ENCODE data around the gene CFAP97D2. TPM values are rescaled to one million over a fixed set of nuclear protein-coding genes. Genes with fewer than 3 reads are reported as not detected.
"Not testable (repeated sequence)": the region's sequence is repeated elsewhere in the genome, so short reads cannot be mapped to it uniquely, and the experiment has no call there.

CFAP97D2 gene
- total RNA-seq, 1 donor from 2014 or later: 1.8 TPM

DNA sequence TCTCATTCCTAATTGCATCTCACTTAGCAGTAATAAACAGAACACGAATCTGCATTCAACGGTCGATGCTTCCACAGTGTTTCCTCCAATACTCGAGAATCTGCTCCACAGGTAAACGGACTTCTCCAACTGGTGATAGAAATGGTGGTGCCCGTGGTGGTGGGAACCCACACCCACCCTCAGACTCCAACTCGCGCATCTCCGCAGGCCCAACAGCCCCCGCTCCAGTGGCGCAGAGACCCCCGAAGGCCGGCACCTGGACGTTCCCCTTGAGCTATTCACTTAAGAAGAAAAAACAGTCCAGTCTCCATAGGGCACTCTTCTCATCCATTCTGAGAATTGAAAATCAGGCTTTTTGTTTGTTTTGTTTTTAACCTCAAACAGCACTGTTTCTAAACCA, 32.9 kb upstream of the CFAP97D2 start:
- ATAC-seq (no peak), DNase-seq (no peak)
- Histone ChIP-seq H3K27me3 (ENCODE audit: low read depth) (no peaks in the 10 kb centered on the region), H3K4me1 (peaks cover 32% of the 10 kb centered on the region), H3K4me3 (no peak overlapping the region), H3K9me3 (no peaks in the 10 kb centered on the region), H3K27ac (no peak overlapping the region), H3K36me3 (no peaks in the 10 kb centered on the region)
- TF ChIP-seq, protein P1, sequence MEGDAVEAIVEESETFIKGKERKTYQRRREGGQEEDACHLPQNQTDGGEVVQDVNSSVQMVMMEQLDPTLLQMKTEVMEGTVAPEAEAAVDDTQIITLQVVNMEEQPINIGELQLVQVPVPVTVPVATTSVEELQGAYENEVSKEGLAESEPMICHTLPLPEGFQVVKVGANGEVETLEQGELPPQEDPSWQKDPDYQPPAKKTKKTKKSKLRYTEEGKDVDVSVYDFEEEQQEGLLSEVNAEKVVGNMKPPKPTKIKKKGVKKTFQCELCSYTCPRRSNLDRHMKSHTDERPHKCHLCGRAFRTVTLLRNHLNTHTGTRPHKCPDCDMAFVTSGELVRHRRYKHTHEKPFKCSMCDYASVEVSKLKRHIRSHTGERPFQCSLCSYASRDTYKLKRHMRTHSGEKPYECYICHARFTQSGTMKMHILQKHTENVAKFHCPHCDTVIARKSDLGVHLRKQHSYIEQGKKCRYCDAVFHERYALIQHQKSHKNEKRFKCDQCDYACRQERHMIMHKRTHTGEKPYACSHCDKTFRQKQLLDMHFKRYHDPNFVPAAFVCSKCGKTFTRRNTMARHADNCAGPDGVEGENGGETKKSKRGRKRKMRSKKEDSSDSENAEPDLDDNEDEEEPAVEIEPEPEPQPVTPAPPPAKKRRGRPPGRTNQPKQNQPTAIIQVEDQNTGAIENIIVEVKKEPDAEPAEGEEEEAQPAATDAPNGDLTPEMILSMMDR (IDR thresholded peaks at IDR 0.05): no peak
- intact Hi-C loops (cut with DNase I): no loop called here

DNA sequence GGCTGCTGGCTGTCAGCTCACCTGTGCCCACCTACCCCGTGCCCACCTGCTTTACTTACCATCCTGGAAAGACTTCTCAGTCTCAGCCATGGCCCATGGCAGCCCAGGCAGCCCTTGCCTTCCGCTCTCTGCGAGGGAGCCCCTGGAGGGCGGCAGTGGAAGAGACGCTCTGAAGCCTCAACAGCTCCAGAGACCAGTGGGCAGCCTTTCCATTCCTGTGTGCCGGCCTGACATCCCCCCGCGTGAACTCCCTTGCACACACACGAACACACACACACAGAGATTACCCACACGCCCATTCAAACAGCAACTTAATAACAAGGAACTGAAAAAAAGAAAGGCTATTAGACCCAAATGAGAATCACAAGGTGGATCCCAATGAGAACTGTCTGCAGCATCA, 32.4 kb upstream of the CFAP97D2 start:
- H3K36me3 ChIP-seq: no peaks in the 10 kb centered on the region
- no peak overlapping the region for H3K4me3 ChIP-seq
- intact Hi-C loops (cut with DNase I): no loop called here
- H3K27me3 ChIP-seq (ENCODE audit: low read depth): no peaks in the 10 kb centered on the region
- TF ChIP-seq, protein P1 (IDR thresholded peaks at IDR 0.05): no peak
- H3K4me1 ChIP-seq: peaks cover 36% of the 10 kb centered on the region
- H3K9me3 ChIP-seq: no peaks in the 10 kb centered on the region
- H3K27ac ChIP-seq: no peak overlapping the region
- DNase-seq (no peak), ATAC-seq (no peak)

DNA sequence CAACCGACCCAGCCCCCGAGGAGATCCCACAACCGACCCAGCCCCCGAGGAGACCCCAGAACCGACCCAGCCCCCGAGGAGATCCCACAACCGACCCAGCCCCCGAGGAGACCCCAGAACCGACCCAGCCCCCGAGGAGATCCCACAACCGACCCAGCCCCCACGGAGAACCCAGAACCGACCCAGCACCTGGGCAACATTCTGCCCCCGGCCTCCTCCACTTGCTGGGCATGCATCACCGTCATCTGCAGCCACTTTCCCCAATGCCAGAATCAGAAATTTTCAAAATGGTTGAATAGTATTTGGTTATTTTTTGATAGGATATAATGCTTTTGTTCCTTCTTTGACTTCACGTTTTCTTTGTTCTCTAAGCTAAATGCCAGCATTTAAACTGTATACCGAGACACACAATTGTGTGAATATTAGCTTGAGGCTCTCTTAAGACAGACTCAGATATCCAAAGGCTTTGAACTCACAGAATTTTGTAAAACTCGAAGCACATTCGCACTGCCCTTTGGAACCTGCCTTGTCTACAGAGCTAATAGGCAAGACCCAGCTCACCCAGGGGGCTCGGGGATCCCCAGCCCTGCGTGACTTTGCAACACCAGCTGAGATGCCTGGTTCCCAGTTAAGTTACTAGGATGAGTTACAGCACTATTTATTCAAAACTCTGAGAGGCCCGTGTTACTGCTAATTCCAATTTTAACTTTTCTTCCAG, 31.1 kb upstream of the CFAP97D2 start:
- peaks cover 29% of the 10 kb centered on the region for H3K4me1 ChIP-seq
- no peak for ATAC-seq
- no peaks in the 10 kb centered on the region for H3K9me3 ChIP-seq
- no peak for DNase-seq
- H3K27me3 ChIP-seq (ENCODE audit: low read depth): no peaks in the 10 kb centered on the region
- TF ChIP-seq, protein P1 (IDR thresholded peaks at IDR 0.05): no peak
- H3K27ac ChIP-seq: no peak overlapping the region
- H3K4me3 ChIP-seq: no peak overlapping the region
- H3K36me3 ChIP-seq: no peaks in the 10 kb centered on the region
- intact Hi-C loops (cut with DNase I): no loop called here

DNA sequence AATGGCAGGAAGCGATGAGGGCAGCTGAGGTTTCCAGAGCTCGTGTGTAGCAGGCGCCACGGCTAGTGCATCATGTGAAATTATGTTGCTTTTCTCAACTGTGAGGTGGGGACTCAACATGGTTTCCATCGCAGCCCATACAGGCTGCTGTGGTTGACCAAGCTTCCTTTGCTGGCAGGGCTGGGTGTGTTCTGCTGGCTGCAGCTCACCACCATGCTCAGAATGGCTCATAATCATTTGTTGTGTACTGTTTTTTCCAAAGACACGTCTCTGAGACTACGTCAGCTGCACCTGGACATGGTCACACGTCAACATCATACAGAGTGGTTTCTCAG, 30.6 kb upstream of the CFAP97D2 start:
- peaks cover 24% of the 10 kb centered on the region for H3K4me1 ChIP-seq
- no peak overlapping the region for H3K27ac ChIP-seq
- DNase-seq (peak; percentile 45), ATAC-seq (peak; percentile 59 to 68)
- intact Hi-C loops (cut with DNase I): no loop called here
- H3K4me3 ChIP-seq: no peak overlapping the region
- no peaks in the 10 kb centered on the region for H3K36me3 ChIP-seq
- TF ChIP-seq, protein P1 (IDR thresholded peaks at IDR 0.05): no peak
- H3K9me3 ChIP-seq: no peaks in the 10 kb centered on the region
- no peaks in the 10 kb centered on the region for H3K27me3 ChIP-seq (ENCODE audit: low read depth)

DNA sequence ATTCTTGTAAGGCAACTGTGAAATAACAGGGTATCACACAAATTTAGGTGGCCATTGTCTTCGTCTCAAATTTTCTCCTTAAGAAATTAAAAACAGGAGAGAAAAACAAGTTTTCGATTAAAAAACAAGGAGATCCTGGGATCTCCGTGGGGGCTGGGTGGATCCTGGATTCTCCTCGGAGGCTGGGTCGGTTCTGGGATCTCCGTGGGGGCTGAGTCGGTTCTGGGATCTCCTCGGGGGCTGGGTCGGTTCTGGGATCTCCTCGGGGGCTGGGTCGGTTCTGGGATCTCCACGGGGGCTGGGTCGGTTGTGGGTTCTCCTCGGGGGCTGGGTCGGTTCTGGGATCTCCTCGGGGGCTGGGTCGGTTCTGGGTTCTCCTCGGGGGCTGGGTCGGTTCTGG, 30.2 kb upstream of the CFAP97D2 start:
- intact Hi-C loops (cut with DNase I); H3K27me3 ChIP-seq (ENCODE audit: low read depth); H3K4me3 ChIP-seq; H3K27ac ChIP-seq; ATAC-seq; H3K36me3 ChIP-seq; DNase-seq; H3K9me3 ChIP-seq: not testable (repeated sequence)
- H3K4me1 ChIP-seq: peaks cover 20% of the 10 kb centered on the region

DNA sequence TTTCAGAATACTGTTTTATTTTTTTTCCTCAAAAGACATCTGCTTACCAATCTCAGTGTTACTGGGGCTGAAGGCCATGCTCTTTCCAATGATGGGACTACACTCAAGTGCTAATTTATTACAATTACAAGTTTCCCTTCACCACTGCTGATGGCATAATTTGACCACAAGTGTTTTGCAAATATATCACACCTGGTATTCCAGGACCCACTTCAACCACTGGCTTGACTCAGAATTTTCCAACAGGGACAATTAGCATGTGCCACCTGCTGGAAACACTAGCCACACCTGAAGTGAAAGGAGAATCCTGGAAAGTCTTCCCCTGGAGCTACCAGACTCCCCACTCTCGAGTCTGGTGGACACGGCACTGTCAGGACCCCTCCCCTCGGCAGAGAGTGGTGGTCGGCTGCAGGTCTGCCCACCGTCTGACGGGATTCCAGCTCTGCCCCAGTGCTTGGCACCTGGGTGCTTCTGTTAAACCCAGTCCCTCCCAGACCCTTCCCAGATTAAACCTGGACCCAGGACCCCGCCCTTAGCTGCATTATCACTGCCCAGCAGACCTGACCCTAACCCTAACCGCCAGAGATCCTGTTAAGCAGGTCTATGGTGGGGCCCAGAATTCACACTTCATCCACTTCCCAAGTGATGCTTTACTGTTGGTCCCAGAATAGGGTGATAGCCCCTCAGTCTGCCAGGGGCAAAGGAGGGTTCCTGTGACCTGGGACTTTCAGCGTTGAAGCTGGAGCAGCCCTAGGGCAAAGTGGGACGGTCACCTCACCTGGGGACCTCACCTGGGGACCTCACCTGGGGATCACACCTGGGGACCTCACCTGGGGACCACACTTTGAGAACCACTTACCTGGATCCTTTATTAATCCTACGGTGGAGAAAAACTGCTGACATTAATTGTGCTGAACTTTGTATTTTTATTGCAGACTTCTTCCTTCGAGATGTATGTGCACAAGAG, 29.0 kb upstream of the CFAP97D2 start:
- Histone ChIP-seq H3K27me3 (ENCODE audit: low read depth) (no peaks in the 10 kb centered on the region), H3K4me3 (no peak overlapping the region), H3K27ac (no peak overlapping the region), H3K9me3 (no peaks in the 10 kb centered on the region), H3K4me1 (peaks cover 15% of the 10 kb centered on the region), H3K36me3 (no peaks in the 10 kb centered on the region)
- ATAC-seq (no peak), DNase-seq (no peak)
- TF ChIP-seq, protein P1 (IDR thresholded peaks at IDR 0.05): no peak
- intact Hi-C loops (cut with DNase I): no loop called here
